ENCODE data around the gene MORN3. TPM values are rescaled to one million over a fixed set of nuclear protein-coding genes. Genes with fewer than 3 reads are reported as not detected.

Gene MORN3
- total RNA-seq, 1 experiment from 2014 or later = 0.72 TPM

- intact Hi-C loops (cut with micrococcal nuclease; ENCODE audit: unreplicated experiment) = no loop called here
- ATAC-seq (no peak), DNase-seq (ENCODE audit: low read depth, low spot score) (no peak)
- H3K4me1 ChIP-seq (ENCODE audit: control insufficient read depth, insufficient read depth, low read length) = no peaks in the 10 kb centered on the region
- no peak overlapping the region for H3K4me3 ChIP-seq (ENCODE audit: low read depth in 2 of 2, low read length in 2 of 2)
- BruUV-seq (replicated peaks) = no TSS peak
- no peak for TF ChIP-seq SIN3A (IDR thresholded peaks at IDR 0.05; ENCODE audit: borderline replicate concordance, insufficient read depth, low read depth, low read length)
- TF ChIP-seq REST (IDR thresholded peaks at IDR 0.05; ENCODE audit: insufficient read depth in 1 of 2, low read depth in 2 of 2, low read length in 1 of 2) = no peak
- TF ChIP-seq CTCF (IDR thresholded peaks at IDR 0.05) = no peak
- in situ Hi-C loops (cut with HindIII; ENCODE audit: low pct_unique_long_range_greater_than_20kb, low sequenced_read_pairs) = no loop called here
- no peaks in the 10 kb centered on the region for H3K9me3 ChIP-seq (ENCODE audit: control insufficient read depth, insufficient read depth, low read depth, low read length)
- no peaks in the 10 kb centered on the region for H3K27me3 ChIP-seq (ENCODE audit: control insufficient read depth, insufficient read depth, low read length)
- no peaks in the 10 kb centered on the region for H3K36me3 ChIP-seq (ENCODE audit: control insufficient read depth, insufficient read depth, low read length)
- POLR2A ChIA-PET = interaction anchor here (0.5 kb wide), 1 partner anchor 21 kb away, joined by 4 read pairs; no protein-coding TSS in a partner anchor
- no peak overlapping the region for H3K27ac ChIP-seq (ENCODE audit: low read length)
- CTCF ChIA-PET = interaction anchor here (0.7 to 1.0 kb wide), 2 partner anchors 157 to 209 kb away, joined by 3 read pairs; no protein-coding TSS in a partner anchor
These were observed 18.1 kb downstream of the MORN3 start for GRCh38 chr12:121651320-121651719.

GRCh38 chr12:121649819-121650353, 19.6 kb downstream of the MORN3 start:
- Histone ChIP-seq H3K36me3 (ENCODE audit: control insufficient read depth, insufficient read depth, low read length) (no peaks in the 10 kb centered on the region), H3K27me3 (ENCODE audit: control insufficient read depth, insufficient read depth, low read length) (no peaks in the 10 kb centered on the region), H3K9me3 (ENCODE audit: control insufficient read depth, insufficient read depth, low read depth, low read length) (no peaks in the 10 kb centered on the region), H3K4me3 (ENCODE audit: low read depth in 2 of 2, low read length in 2 of 2) (no peak overlapping the region), H3K27ac (ENCODE audit: low read length) (no peak overlapping the region), H3K4me1 (ENCODE audit: control insufficient read depth, insufficient read depth, low read length) (no peaks in the 10 kb centered on the region)
- no TSS peak for BruUV-seq (replicated peaks)
- ChIA-PET POLR2A (no interaction called here), CTCF (no interaction called here)
- intact Hi-C loops (cut with micrococcal nuclease; ENCODE audit: unreplicated experiment) (no loop called here), in situ Hi-C loops (cut with HindIII; ENCODE audit: low pct_unique_long_range_greater_than_20kb, low sequenced_read_pairs) (no loop called here)
- TF ChIP-seq REST (IDR thresholded peaks at IDR 0.05; ENCODE audit: insufficient read depth in 1 of 2, low read depth in 2 of 2, low read length in 1 of 2) (no peak), SIN3A (IDR thresholded peaks at IDR 0.05; ENCODE audit: borderline replicate concordance, insufficient read depth, low read depth, low read length) (no peak), POLR2AphosphoS5 (IDR thresholded peaks at IDR 0.05; ENCODE audit: low read depth, low read length) (no peak), TCF7L2 (IDR thresholded peaks at IDR 0.05; ENCODE audit: low read depth, low read length) (no peak), CTCF (IDR thresholded peaks at IDR 0.05) (no peak)
- DNase-seq (ENCODE audit: low read depth, low spot score) = no peak
- no peak for ATAC-seq

Measured in Panc1 (cell line).